ENCODE results near the gene SRRM5. TPM values are rescaled to one million over a fixed set of nuclear protein-coding genes. Genes with fewer than 3 reads are reported as not detected.

The SRRM5 gene
- total RNA-seq, 2 experiments from 2014 or later: 0.28 to 0.45 TPM

DNA sequence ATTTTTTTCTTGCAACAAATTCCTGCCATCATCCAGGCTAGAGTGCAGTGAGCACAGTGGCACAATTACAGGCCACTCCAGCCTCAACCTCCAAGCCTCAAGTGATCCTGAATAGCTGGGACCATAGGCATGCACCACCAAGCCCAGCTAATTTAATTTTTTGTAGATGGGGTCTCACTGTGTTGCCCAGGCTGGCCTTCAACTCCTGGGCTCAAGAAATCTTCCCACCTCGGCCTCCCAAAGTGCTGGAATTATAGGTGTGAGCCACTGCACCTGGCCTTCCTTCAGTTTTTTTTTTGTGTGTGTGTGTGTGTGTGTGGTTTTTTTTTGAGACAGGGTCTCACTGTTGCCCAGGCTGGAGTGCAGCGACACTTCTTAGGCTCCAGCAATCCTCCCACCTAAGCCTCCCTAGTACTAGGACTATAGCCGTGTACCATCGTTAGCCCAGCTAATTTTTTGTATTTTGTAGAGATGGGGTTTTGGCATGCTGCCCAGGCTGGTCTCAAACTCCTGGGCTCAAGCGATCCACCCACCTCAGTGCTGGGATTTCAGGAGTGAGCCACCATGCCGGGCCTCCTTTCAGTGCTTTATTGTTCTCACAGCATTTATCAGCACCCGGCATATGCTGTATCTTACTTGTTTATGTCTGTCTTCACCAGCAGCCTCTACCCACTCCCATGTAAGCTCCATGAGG lies 5.9 kb upstream of the SRRM5 start:
- DNase-seq: no peak
- ChIA-PET CTCF (no interaction called here), POLR2A (interaction anchor here (0.7 to 1.9 kb wide), 6 partner anchors 8 to 87 kb away, joined by 3 to 7 read pairs (median 4); partner anchors contain the start of genes IRGQ, XRCC1, ZNF428 and ZNF576)
- Mint-ChIP-seq H3K9me3 (no peaks in the 10 kb centered on the region), H3K27me3 (no peaks in the 10 kb centered on the region), H3K4me3 (no peak overlapping the region), H3K4me1 (no peaks in the 10 kb centered on the region), H3K27ac (no peak overlapping the region), H3K36me3 (ENCODE audit: low read depth) (peaks cover 2% of the 10 kb centered on the region)

DNA sequence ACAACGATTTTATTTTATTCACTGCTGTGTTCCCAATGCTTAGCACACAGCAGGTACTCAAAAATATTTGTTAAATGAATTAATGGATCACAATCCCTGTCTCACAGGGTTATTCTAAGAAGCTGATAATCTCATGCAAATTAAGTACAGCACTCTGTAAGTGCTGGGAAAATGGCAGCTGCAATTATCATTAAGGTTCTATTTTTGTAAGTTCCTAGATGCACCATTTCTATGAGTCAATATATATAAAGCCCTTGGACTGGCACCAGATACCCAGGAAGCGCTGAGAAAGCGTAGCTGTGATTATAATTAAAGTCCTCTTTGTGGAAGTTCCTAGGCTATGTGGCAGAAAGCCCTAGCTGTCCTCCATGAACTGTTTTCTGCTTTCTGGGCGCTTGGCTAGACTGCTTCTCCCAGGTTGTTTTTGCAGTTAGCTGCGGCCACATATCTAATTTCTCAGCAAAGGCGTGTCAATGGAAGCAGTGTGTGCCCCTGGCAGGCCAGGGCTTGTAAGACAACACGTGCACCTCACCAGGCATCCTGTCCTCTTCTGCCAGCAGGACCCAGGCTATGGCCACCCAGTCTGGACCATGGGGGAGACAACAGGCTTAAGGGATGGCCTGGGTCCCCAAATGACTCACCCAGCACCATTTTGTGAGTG lies 5.2 kb upstream of the SRRM5 start:
- DNase-seq: no peak
- Mint-ChIP-seq H3K4me3 (no peak overlapping the region), H3K9me3 (no peaks in the 10 kb centered on the region), H3K27me3 (no peaks in the 10 kb centered on the region), H3K27ac (no peak overlapping the region), H3K36me3 (ENCODE audit: low read depth) (peaks cover 4% of the 10 kb centered on the region), H3K4me1 (no peaks in the 10 kb centered on the region)
- POLR2A ChIA-PET: interaction anchor here (0.7 to 1.8 kb wide), 5 partner anchors 9 to 86 kb away, joined by 3 to 7 read pairs (median 3); partner anchors contain the start of genes XRCC1 and ZNF428
- CTCF ChIA-PET: no interaction called here

DNA sequence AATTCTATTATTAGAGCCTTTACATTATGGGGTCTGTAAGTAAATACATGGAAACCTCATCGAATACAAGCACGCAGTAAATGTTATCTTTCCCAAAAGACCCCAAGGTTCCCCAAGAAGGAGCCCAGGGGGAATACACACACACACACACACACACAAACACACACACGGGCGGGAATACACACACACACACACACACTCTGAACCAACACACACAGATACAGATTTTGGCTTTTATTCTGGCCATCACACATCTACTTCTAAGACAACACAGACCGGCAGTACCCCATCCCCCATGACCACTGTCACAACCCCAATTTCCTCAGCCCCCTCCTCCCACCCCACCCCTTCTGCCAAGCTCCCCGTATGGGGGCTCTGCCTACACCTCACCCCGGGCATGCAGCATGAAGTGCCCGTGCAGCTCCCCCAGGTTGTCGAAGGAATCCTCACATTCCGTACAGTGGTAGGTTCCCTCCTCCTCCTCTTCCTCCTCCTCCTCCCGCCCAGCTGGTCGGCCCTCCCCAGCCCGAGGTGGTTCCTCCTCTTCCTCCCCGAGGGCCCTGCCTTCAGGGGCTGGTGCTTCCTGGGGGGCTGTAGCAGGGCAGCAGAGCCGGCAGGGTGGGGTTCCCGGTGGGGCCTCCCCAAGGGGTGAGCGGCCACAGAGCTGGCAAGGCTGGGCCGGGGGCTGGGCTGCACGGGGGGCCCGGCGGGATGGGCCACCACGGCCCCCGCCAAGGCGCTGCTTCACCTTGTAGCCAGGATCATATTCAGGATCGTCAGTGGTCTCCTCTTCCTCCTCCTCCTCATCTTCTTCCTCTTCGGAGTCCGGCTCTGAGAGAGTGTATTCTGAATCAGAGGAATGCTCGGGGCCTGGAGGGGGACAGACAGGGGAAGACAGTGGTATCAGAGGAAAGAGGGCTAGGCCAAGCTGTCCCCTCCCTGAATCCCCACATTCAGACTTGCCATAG lies 4.4 kb upstream of the SRRM5 start:
- no peak for DNase-seq
- Mint-ChIP-seq H3K27ac (no peak overlapping the region), H3K27me3 (no peaks in the 10 kb centered on the region), H3K36me3 (ENCODE audit: low read depth) (peaks cover 8% of the 10 kb centered on the region), H3K4me1 (no peaks in the 10 kb centered on the region), H3K4me3 (no peak overlapping the region), H3K9me3 (no peaks in the 10 kb centered on the region)
- CTCF ChIA-PET: no interaction called here
- POLR2A ChIA-PET: interaction anchor here (0.8 to 1.8 kb wide), 3 partner anchors 10 to 33 kb away, joined by 3 to 7 read pairs (median 4); partner anchors contain the start of gene XRCC1

DNA sequence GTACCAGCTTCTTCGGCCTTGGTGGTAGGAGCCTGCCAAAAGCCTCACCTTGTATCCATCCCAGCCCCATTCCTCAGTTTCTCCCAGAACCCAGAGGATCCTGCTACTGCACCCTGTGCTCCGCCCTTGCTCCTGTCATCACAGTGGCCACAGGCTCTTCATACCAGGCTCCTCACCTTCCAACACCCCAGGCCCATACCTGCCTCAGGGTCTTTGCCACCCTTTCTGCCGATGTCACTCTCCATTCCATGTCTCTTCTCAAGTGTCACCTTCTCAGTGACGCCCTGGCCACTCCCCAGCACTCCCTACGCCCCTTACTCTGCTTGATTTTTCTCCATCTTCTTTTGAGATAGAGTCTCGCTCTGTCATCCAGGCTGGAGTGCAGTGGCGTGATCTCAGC lies 2.0 kb upstream of the SRRM5 start:
- H3K4me1 Mint-ChIP-seq: no peaks in the 10 kb centered on the region
- no peak overlapping the region for H3K4me3 Mint-ChIP-seq
- ChIA-PET CTCF (no interaction called here), POLR2A (no interaction called here)
- H3K27ac Mint-ChIP-seq: no peak overlapping the region
- H3K27me3 Mint-ChIP-seq: no peaks in the 10 kb centered on the region
- DNase-seq: no peak
- H3K36me3 Mint-ChIP-seq (ENCODE audit: low read depth): peaks cover 11% of the 10 kb centered on the region
- no peaks in the 10 kb centered on the region for H3K9me3 Mint-ChIP-seq

DNA sequence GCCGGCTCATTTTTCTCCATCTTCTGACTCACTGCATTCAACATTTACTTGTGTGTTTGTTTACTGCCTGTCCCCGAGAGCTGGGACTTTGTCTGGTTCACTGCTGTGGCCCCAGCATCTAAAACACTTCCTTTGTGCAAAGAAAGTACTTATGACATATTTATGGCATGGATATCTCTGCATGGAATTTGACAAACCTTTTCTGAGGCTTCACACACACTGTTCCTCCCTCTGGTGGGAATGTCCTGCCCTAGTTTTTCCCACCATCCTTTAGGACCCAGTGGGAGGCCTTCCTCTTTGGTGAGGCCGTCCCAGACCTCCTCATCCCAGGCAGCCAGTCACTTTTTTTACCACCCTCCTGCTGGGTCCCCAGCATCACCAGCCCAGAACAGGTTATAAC lies 1.4 kb upstream of the SRRM5 start:
- POLR2A ChIA-PET: no interaction called here
- H3K9me3 Mint-ChIP-seq: no peaks in the 10 kb centered on the region
- no peak overlapping the region for H3K27ac Mint-ChIP-seq
- H3K36me3 Mint-ChIP-seq (ENCODE audit: low read depth): peaks cover 11% of the 10 kb centered on the region
- CTCF ChIA-PET: no interaction called here
- no peaks in the 10 kb centered on the region for H3K27me3 Mint-ChIP-seq
- H3K4me3 Mint-ChIP-seq: no peak overlapping the region
- H3K4me1 Mint-ChIP-seq: no peaks in the 10 kb centered on the region
- no peak for DNase-seq

DNA sequence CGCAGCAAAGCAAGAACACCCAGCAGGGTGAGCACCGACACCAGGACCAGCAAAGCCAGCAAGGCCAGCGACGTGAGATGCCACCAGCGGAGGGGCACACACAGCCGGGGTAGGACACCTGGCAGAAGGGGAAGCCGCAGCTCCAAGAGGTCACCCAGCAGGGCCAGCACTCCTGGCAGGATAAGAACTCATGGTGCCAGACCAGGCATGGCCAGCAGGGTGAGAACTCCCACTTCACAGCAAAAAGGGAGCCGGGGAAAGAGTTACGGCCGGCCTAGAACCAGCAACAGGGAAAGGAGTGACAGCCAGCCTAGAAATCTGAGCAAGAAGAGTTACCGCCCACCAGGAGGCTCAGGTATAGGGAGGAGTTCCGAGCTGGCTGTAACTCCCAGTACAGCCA lies 486 bp downstream of the SRRM5 start:
- H3K4me3 Mint-ChIP-seq: no peak overlapping the region
- no peak for DNase-seq
- H3K27ac Mint-ChIP-seq: no peak overlapping the region
- no peaks in the 10 kb centered on the region for H3K27me3 Mint-ChIP-seq
- H3K4me1 Mint-ChIP-seq: no peaks in the 10 kb centered on the region
- no peaks in the 10 kb centered on the region for H3K9me3 Mint-ChIP-seq
- ChIA-PET POLR2A (interaction anchor here (1.0 kb wide), 1 partner anchor 15 kb away, joined by 3 read pairs; no protein-coding TSS in a partner anchor), CTCF (no interaction called here)
- H3K36me3 Mint-ChIP-seq (ENCODE audit: low read depth): peaks cover 11% of the 10 kb centered on the region

DNA sequence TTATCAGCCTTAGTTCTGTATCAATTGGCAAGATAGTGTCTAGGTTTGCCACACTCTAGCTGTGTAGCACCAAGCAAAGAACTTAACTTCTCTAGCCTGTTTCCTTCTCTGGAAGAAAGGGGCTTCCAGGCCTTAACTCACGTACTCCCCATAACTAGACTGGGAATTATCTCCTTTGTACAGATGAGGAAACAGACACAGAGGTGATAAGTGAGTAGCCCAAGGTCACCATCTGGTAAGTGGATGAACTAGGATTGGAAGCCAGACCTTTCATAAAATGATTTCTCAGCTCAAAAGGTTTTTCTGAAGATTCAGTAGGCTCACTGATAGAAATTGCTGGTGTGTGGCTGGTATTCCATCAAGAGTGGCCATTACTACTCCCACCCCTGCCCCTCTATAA lies 4.4 kb downstream of the SRRM5 start:
- Mint-ChIP-seq H3K9me3 (no peaks in the 10 kb centered on the region), H3K4me1 (peaks cover 17% of the 10 kb centered on the region), H3K27me3 (no peaks in the 10 kb centered on the region), H3K27ac (no peak overlapping the region), H3K36me3 (ENCODE audit: low read depth) (peaks cover 9% of the 10 kb centered on the region), H3K4me3 (no peak overlapping the region)
- ChIA-PET POLR2A (no interaction called here), CTCF (interaction anchor here (3.0 kb wide), 1 partner anchor 21 kb away, joined by 9 read pairs; no protein-coding TSS in a partner anchor)
- DNase-seq: no peak

DNA sequence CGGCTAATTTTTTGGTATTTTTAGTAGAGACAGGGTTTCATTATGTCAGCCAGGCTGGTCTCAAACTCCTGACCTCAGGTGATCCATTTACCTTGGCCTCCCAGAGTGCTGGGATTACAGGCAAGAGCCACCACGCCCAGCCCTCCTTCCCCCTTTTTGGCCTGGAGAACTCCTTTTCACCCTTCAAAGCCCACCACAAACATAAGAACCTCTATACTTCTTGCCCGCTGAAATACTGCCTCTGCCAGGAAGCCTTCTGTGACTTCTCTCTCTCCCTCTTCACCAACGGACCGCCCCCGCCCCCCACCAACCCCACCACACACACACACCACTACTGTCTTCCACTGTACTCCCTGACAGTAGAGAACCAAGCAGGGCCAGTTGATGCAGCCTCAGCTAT lies 5.1 kb downstream of the SRRM5 start:
- POLR2A ChIA-PET: no interaction called here
- DNase-seq: no peak
- Mint-ChIP-seq H3K27me3 (no peaks in the 10 kb centered on the region), H3K27ac (no peak overlapping the region), H3K36me3 (ENCODE audit: low read depth) (peaks cover 5% of the 10 kb centered on the region), H3K9me3 (no peaks in the 10 kb centered on the region), H3K4me1 (peaks cover 17% of the 10 kb centered on the region), H3K4me3 (no peak overlapping the region)
- CTCF ChIA-PET: no interaction called here

DNA sequence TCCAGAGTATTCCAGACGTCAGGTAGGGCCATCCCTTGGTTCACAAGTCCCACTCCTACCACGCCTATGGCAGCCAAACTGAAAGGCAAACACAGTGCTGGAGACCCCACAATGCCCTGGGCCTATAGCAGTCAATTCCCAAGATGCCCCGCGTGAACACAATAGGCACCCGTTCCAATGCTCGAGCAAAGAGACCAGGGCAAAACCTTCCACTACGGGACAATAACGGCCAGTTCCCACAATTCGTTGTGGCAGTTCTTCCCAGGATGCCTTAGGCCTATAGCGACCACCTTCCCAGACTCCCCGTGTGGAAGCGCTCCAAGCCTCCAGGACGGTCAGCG lies 7.0 kb downstream of the SRRM5 start:
- peak overlapping the region; percentile 91 for H3K27ac Mint-ChIP-seq
- no peaks in the 10 kb centered on the region for H3K27me3 Mint-ChIP-seq
- peaks cover 17% of the 10 kb centered on the region for H3K4me1 Mint-ChIP-seq
- H3K36me3 Mint-ChIP-seq (ENCODE audit: low read depth): no peaks in the 10 kb centered on the region
- ChIA-PET CTCF (interaction anchor here (0.6 to 1.2 kb wide), 3 partner anchors 24 to 1137 kb away, joined by 3 to 4 read pairs (median 4); no protein-coding TSS in a partner anchor), POLR2A (interaction anchor here (1.2 kb wide), 1 partner anchor 21 kb away, joined by 5 read pairs; no protein-coding TSS in a partner anchor)
- H3K4me3 Mint-ChIP-seq: peak overlapping the region; percentile 93
- no peaks in the 10 kb centered on the region for H3K9me3 Mint-ChIP-seq
- DNase-seq: peak; percentile 63

DNA sequence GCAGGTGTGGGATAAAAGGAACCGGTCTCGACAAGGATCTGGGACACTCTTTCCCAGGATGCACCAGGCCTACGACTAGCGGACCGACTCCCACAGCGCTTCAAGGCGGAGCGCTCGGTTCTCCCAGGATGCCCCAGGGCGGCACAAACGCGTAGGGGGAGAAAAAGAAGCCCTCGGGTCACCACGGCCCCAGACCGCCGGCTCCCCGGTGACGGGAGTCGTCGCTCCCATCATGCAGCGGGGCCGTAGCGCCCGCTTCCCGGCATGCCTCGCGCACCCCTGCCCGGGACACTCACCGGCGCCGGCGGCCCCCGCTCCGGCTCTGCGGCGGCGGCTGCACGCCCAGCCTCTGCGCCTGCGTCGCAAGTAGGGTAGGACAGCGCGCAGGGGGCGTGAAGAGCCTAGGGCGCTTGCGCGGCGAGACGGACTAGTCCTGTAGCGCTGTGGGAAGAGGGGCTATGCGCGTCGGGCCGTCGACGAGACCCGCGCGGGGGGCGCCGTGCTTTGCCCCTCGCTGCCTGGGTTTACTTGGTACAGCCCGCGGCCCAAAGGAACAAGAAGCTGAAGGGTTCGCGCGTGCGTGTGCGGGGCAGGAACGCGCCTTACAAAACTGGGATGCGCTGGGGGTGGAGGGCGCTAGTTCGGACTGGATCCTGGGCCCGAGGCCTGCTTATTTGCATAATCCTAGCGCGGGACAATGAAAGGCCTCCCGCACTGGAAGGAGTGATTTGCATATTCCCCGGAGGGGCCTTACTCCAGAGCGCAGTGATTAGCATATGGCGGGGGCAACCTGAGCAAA lies 7.6 kb downstream of the SRRM5 start, which contains the start of gene ZNF428:
Gene ZNF428, minus strand, starts transcription at position 368 of the 799 bp plus-strand sequence. CDS start 5,325 bp downstream, outside the sequence.
- Mint-ChIP-seq H3K27ac (peak within 1 kb of the TSS; percentile 91), H3K9me3 (no peaks in the 10 kb centered on the region), H3K27me3 (no peaks in the 10 kb centered on the region), H3K4me3 (peak within 1 kb of the TSS; percentile 93), H3K4me1 (peaks cover 22% of the 10 kb centered on the region), H3K36me3 (ENCODE audit: low read depth) (no peaks in the 10 kb centered on the region)
- DNase-seq: peak; percentile 87
- CTCF ChIA-PET: interaction anchor here (1.3 kb wide), 1 partner anchor 64 kb away, joined by 3 read pairs; no protein-coding TSS in a partner anchor
- POLR2A ChIA-PET: interaction anchor here (0.6 to 1.0 kb wide), 4 partner anchors 14 to 181 kb away, joined by 3 to 4 read pairs (median 3); partner anchors contain the start of gene SMG9

DNA sequence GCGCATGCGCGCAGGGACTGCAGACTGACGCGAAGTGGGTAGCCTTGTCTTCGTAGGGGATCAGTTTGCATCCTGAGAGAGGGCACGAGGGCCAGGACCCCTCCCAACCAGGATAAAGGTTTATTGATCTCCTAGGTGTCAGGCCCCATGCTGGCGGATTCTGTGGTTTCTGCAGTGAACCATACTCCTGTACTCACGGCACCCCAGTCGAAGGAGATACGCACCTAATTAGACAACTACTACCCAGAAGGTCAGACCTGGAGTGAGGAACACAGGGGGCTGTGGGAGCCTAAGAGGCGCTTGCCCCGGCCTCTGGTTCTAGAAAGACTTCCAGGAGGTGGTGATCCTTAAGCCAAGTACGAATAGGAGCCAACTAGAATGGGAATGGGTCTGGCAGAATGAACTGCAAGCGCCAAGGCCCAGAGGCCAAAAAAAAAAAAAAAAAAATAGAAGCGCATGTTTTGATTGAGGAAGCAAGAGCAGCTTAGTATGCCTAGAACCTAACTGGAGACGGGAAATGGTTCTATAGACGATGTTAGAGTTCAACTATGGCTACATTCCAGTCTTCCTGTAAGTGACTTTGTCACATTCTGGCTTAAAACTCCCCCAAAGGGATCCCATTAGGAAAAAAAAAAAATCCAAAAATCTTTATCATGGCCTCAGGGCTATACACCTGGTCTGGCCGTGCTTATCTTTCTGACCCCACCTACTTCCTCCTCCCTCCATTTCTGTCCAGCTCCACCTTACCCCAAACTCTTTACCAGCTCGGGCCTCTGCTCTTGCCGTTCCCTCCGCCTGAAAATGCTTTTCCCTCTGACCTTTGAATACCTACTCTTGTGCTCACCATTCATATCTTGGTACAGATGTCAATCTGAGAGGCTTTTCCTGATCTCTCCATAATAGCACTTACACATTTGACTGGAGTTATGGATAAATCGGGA lies 8.4 kb downstream of the SRRM5 start:
- Mint-ChIP-seq H3K27ac (peak overlapping the region; percentile 91), H3K4me3 (peak overlapping the region; percentile 93), H3K36me3 (ENCODE audit: low read depth) (no peaks in the 10 kb centered on the region), H3K27me3 (no peaks in the 10 kb centered on the region), H3K9me3 (no peaks in the 10 kb centered on the region), H3K4me1 (peaks cover 30% of the 10 kb centered on the region)
- no peak for DNase-seq
- ChIA-PET POLR2A (interaction anchor here (0.6 to 1.0 kb wide), 6 partner anchors 14 to 203 kb away, joined by 3 to 4 read pairs (median 3); partner anchors contain the start of gene SMG9), CTCF (interaction anchor here (1.2 to 1.3 kb wide), 2 partner anchors 46 to 65 kb away, joined by 3 read pairs; no protein-coding TSS in a partner anchor)

Data from activated CD4-positive, alpha-beta memory T cell treated with anti-CD3 and anti-CD28 coated beads, Interleukin-2, amount 10 ng/mL, durations not matched to agents 7 days and 5 days (primary cell).